ENCODE data around the gene PPM1K. TPM values are rescaled to one million over a fixed set of nuclear protein-coding genes. Genes with fewer than 3 reads are reported as not detected.

Gene PPM1K
- total RNA-seq, 1 experiment from 2014 or later, result 4.2 TPM

GRCh38 chr4:88227734-88228133 is 56.6 kb downstream of the PPM1K start:
- H3K9me2 ChIP-seq (ENCODE audit: insufficient read depth), result no peaks in the 10 kb centered on the region
- no peaks in the 10 kb centered on the region for H3K79me2 ChIP-seq (ENCODE audit: insufficient read depth, low read length)
- RAD21 ChIA-PET (ENCODE audit: low non-redundant PET in 1 of 2, low total read pairs in 2 of 2, uncharacterized antibody in 2 of 2, unreplicated experiment in 2 of 2), result no interaction called here
- TF ChIP-seq CBX3 (IDR thresholded peaks at IDR 0.05; ENCODE audit: low read depth) (no peak), ZBTB33 (IDR thresholded peaks at IDR 0.05; ENCODE audit: extremely low read depth, insufficient replicate concordance, low read length) (no peak), REST (IDR thresholded peaks at IDR 0.05; ENCODE audit: low read depth) (no peak), RAD21 (IDR thresholded peaks at IDR 0.05; ENCODE audit: low read depth) (no peak), SIN3A (IDR thresholded peaks at IDR 0.05; ENCODE audit: low read depth) (no peak), EZH2phosphoT487 (IDR thresholded peaks at IDR 0.05; ENCODE audit: borderline replicate concordance) (no peak), EZH2 (IDR thresholded peaks at IDR 0.05) (no peak), JUND (IDR thresholded peaks at IDR 0.05) (no peak), FOSL1 (IDR thresholded peaks at IDR 0.05; ENCODE audit: low read depth) (no peak), YY1 (IDR thresholded peaks at IDR 0.05; ENCODE audit: extremely low read depth, insufficient replicate concordance, low read depth, low read length) (no peak), POLR2A (IDR thresholded peaks at IDR 0.05; ENCODE audit: borderline replicate concordance, extremely low read depth, insufficient read depth, insufficient read length) (no peak), MAX (IDR thresholded peaks at IDR 0.05) (no peak), POLR2AphosphoS5 (IDR thresholded peaks at IDR 0.05; ENCODE audit: low read depth, low read length) (no peak), CEBPB (IDR thresholded peaks at IDR 0.05; ENCODE audit: low read depth) (no peak)
- no peaks in the 10 kb centered on the region for H3K9me3 ChIP-seq (ENCODE audit: control insufficient read depth in 1 of 2, insufficient read depth in 1 of 2, low read depth in 1 of 2, low read length in 2 of 2)
- H3K36me3 ChIP-seq (ENCODE audit: control insufficient read depth in 1 of 2, insufficient read depth in 2 of 2, low read length in 2 of 2), result no peaks in the 10 kb centered on the region
- H2AFZ ChIP-seq (ENCODE audit: low read depth, low read length, poor library complexity, severe bottlenecking), result no peak overlapping the region
- H3K4me2 ChIP-seq (ENCODE audit: low read length), result no peak overlapping the region
- H4K20me1 ChIP-seq (ENCODE audit: insufficient read depth), result no peaks in the 10 kb centered on the region
- intact Hi-C loops (cut with micrococcal nuclease), result no loop called here
- no peaks in the 10 kb centered on the region for H3K27me3 ChIP-seq (ENCODE audit: insufficient read depth, low read length)
- no peak overlapping the region for H3K27ac ChIP-seq (ENCODE audit: low read depth, low read length)
- no peak for ATAC-seq
- no peak for DNase-seq (ENCODE audit: low read depth, low spot score)
- CTCF ChIA-PET, result no interaction called here
- BruUV-seq (replicated peaks), result no TSS peak
- H3K9ac ChIP-seq (ENCODE audit: low read length), result no peak overlapping the region
- POLR2A ChIA-PET, result no interaction called here
- H3K4me1 ChIP-seq (ENCODE audit: control insufficient read depth in 1 of 2, insufficient read depth in 2 of 2, low read length in 2 of 2), result no peaks in the 10 kb centered on the region
- no peak overlapping the region for H3K4me3 ChIP-seq (replicated peaks in 1 of 2; ENCODE audit: low read depth in 1 of 2, low read length in 2 of 2)

All from HCT116 (cell line).